ENCODE data around the gene KCTD20.

DNA sequence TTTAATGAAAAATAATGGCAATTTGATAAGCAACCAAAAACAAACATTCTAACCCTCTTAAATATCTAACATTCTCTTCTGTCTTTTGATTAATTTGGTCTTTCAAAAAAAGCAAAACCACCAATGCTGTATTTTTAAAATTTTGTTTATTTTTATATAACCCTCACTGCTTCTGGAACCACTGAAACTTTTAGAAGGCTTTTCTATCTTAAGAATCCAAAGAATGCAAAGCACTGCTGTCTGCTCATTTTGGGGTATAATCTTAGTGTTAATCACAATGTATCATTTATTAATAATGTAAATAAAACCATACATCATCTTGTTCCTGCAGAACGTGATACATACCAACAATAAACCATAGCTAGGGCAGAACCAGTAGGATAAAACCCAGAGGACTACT is 90.5 kb downstream of the KCTD20 start:
- TF ChIP-seq, protein P1, sequence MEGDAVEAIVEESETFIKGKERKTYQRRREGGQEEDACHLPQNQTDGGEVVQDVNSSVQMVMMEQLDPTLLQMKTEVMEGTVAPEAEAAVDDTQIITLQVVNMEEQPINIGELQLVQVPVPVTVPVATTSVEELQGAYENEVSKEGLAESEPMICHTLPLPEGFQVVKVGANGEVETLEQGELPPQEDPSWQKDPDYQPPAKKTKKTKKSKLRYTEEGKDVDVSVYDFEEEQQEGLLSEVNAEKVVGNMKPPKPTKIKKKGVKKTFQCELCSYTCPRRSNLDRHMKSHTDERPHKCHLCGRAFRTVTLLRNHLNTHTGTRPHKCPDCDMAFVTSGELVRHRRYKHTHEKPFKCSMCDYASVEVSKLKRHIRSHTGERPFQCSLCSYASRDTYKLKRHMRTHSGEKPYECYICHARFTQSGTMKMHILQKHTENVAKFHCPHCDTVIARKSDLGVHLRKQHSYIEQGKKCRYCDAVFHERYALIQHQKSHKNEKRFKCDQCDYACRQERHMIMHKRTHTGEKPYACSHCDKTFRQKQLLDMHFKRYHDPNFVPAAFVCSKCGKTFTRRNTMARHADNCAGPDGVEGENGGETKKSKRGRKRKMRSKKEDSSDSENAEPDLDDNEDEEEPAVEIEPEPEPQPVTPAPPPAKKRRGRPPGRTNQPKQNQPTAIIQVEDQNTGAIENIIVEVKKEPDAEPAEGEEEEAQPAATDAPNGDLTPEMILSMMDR (IDR thresholded peaks at IDR 0.05; ENCODE audit: low read depth, low read length), result no peak
- no peak for TF ChIP-seq POLR2A (IDR thresholded peaks at IDR 0.05; ENCODE audit: extremely low read depth, insufficient read length)
